RWPE2 (cell line): Measurements from ENCODE around the gene APOBEC3H.
"Not testable (repeated sequence)": the region's sequence is repeated elsewhere in the genome, so short reads cannot be mapped to it uniquely, and the experiment has no call there.

ENCODE experiments used
- ATAC-seq: fragments of 200-7000 bp; cut with Tn5 transposase; 3 replicates; pipeline ENCODE4 v1.9.1; 2021; ENCODE audit warnings: low read depth
- DNase-seq: peaks from one replicate; pipeline ENCODE4 v3.0.0-alpha.2; 2020; ENCODE audit warnings: low spot score
- H3K27ac ChIP-seq: fragments of 450-650 bp; 2 replicates; pipeline ENCODE4 v1.5.1; 2017; ENCODE audit warnings: mild to moderate bottlenecking; ENCODE audit not compliant: poor library complexity, severe bottlenecking
- H3K27me3 ChIP-seq: fragments of 250-450 bp; sonication (Bioruptor Pico); 2 replicates; pipeline ENCODE4 v1.5.1; 2021; ENCODE audit warnings: mild to moderate bottlenecking, moderate library complexity; ENCODE audit not compliant: insufficient read depth, poor library complexity, severe bottlenecking
- H3K36me3 ChIP-seq: fragments of 250-450 bp; sonication (Bioruptor Pico); 2 replicates; pipeline ENCODE4 v1.5.1; 2020; ENCODE audit warnings: low read depth, mild to moderate bottlenecking, moderate library complexity
- H3K4me1 ChIP-seq: fragments of 250-450 bp; sonication (Bioruptor Pico); 2 replicates; pipeline ENCODE4 v1.5.1; 2021; ENCODE audit warnings: mild to moderate bottlenecking, moderate library complexity; ENCODE audit not compliant: insufficient read depth, poor library complexity, severe bottlenecking
- H3K4me3 ChIP-seq: fragments of 250-450 bp; sonication (Bioruptor Pico); 2 replicates; pipeline ENCODE4 v1.5.1; 2021; ENCODE audit warnings: mild to moderate bottlenecking, moderate library complexity; ENCODE audit not compliant: severe bottlenecking
- H3K9me3 ChIP-seq: fragments of 250-450 bp; sonication (Bioruptor Pico); 2 replicates; pipeline ENCODE4 v1.5.1; 2021; ENCODE audit warnings: mild to moderate bottlenecking, moderate library complexity; ENCODE audit not compliant: severe bottlenecking
- TF ChIP-seq, protein P1 (sequence below): fragments of 450-650 bp; IDR thresholded peaks from one replicate; pipeline ENCODE4 v1.5.1; 2017; ENCODE audit warnings: mild to moderate bottlenecking, moderate library complexity; ENCODE audit not compliant: poor library complexity, severe bottlenecking

APOBEC3H gene

DNA sequence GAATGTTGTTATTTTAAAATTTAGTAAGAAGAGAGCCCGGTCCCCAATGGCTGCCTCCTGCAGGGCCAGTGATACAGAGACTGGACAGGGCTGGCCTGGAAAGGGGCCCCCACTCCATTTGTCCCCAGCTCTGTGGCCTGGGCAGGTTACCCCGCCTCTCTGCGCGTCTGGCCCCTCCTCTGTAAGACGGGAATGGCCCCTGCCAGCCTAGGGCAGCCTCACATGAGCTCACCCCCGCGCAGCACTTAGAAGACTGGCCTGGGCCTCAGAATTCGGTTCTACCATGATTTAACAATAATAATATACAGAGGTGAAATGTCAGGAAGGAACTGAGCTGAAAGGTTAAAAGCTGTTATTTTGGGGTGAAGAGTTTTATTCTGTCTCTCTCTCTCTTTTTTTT, 18.7 kb upstream of the APOBEC3H start:
- no peaks in the 10 kb centered on the region for H3K27me3 ChIP-seq
- DNase-seq, result no peak
- no peaks in the 10 kb centered on the region for H3K4me1 ChIP-seq
- ATAC-seq, result no peak
- H3K36me3 ChIP-seq, result no peaks in the 10 kb centered on the region
- H3K4me3 ChIP-seq, result no peak overlapping the region
- H3K27ac ChIP-seq, result no peak overlapping the region
- H3K9me3 ChIP-seq, result no peaks in the 10 kb centered on the region
- TF ChIP-seq, protein P1, sequence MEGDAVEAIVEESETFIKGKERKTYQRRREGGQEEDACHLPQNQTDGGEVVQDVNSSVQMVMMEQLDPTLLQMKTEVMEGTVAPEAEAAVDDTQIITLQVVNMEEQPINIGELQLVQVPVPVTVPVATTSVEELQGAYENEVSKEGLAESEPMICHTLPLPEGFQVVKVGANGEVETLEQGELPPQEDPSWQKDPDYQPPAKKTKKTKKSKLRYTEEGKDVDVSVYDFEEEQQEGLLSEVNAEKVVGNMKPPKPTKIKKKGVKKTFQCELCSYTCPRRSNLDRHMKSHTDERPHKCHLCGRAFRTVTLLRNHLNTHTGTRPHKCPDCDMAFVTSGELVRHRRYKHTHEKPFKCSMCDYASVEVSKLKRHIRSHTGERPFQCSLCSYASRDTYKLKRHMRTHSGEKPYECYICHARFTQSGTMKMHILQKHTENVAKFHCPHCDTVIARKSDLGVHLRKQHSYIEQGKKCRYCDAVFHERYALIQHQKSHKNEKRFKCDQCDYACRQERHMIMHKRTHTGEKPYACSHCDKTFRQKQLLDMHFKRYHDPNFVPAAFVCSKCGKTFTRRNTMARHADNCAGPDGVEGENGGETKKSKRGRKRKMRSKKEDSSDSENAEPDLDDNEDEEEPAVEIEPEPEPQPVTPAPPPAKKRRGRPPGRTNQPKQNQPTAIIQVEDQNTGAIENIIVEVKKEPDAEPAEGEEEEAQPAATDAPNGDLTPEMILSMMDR, result no peak

DNA sequence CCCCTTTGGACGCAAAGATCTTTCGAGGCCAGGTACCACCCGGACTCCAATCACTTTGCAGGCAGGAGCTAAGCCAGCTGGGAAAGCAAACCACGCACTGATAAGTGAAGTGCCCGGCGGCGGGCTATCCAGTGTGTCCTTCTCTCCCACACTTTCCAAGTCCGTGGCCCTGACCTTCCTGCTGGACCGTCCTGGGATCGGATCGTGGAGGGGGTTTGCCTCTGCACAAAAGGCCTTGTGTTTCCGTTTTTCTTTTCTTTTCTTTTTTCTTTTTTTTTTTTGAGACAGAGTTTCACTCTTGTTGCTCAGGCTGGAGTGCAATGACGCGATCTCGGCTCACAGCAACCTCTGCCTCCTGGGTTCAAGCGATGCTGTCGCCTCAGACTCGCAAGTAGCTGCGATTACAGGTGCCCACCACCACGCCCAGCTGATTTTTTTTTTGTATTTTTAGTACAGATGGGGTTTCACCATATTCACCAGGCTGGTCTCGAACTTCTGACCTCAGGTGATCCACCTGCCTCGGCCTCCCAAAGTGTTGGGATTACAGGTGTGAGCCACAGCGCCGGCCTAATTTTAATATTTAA, 17.9 kb upstream of the APOBEC3H start:
- DNase-seq, H3K9me3 ChIP-seq, H3K4me1 ChIP-seq, H3K4me3 ChIP-seq, H3K27ac ChIP-seq, H3K27me3 ChIP-seq, H3K36me3 ChIP-seq, ATAC-seq: not testable (repeated sequence)

DNA sequence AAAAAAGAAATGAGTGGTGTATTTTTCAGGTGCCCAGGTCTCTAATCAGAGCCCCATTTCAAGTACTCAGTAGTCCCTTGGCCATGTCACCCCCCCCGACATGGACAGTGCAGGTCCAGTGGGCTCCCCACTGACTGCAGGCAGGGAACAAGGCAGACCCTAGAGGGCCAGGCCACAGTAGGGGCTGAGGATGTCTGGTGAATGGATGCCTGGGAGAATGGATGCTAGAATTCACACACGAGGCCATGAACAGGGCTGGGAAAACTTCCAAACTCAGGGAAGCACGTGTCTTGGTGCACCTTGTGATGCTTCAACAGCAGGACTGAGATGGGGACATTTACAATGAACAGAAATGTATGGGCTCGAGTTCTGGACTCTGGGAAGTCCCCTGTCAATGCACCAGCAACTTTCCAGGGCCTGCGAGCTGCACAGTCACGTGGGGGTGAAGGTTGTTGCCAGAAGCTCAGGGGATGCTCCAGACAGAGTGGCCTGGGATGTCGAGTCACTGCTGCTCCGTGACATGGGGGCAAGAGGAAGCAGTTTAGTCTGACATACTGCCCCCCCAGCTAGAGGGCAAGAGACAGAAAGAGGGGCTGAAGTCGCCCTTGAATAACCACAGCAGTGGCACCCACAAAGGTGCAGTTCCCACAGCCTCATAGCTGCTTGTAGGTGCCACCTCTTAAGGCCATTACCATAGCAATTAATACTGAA, 16.8 kb upstream of the APOBEC3H start:
- H3K4me3 ChIP-seq, result no peak overlapping the region
- no peaks in the 10 kb centered on the region for H3K9me3 ChIP-seq
- H3K27me3 ChIP-seq, result no peaks in the 10 kb centered on the region
- H3K27ac ChIP-seq, result no peak overlapping the region
- H3K36me3 ChIP-seq, result no peaks in the 10 kb centered on the region
- ATAC-seq, result no peak
- TF ChIP-seq, protein P1, result no peak
- no peaks in the 10 kb centered on the region for H3K4me1 ChIP-seq
- DNase-seq, result no peak

DNA sequence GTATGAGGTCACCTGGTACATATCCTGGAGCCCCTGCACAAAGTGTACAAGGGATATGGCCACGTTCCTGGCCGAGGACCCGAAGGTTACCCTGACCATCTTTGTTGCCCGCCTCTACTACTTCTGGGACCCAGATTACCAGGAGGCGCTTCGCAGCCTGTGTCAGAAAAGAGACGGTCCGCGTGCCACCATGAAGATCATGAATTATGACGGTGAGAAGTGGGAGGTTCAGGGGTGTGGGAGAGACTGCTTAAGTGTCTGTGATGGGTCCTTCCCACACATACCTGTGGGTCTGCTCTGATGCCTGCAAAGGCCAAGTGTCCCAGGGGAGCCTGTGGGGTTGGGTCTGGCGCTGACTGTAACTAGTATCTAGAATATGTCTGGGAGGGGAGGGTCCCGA, 16.0 kb upstream of the APOBEC3H start:
- TF ChIP-seq, protein P1, result no peak
- Histone ChIP-seq H3K36me3 (no peaks in the 10 kb centered on the region), H3K27ac (no peak overlapping the region), H3K4me3 (no peak overlapping the region), H3K4me1 (no peaks in the 10 kb centered on the region), H3K27me3 (no peaks in the 10 kb centered on the region), H3K9me3 (no peaks in the 10 kb centered on the region)
- ATAC-seq (no peak), DNase-seq (no peak)

DNA sequence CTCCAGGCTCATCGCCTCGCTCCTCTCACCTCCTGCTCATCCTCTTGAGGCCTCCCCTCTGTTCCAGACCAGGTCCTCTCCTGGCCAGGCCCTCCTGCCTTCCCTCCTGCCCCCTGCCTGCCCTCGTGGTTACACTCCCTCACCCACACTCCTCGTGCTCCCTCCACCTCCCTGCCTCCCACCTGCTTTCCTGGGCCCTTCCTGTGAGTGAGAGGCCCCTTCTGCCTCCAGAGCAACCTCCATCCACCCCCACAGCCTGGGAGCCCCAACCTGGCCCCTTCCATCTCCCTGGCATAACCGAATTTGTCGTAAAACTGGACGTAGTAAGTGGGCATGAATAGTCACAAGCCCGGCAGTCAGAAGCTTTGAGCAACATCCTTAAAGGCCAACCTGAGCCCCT, 15.4 kb upstream of the APOBEC3H start:
- DNase-seq (no peak), ATAC-seq (no peak)
- no peaks in the 10 kb centered on the region for H3K9me3 ChIP-seq
- H3K4me1 ChIP-seq, result no peaks in the 10 kb centered on the region
- no peak overlapping the region for H3K4me3 ChIP-seq
- H3K27ac ChIP-seq, result no peak overlapping the region
- no peaks in the 10 kb centered on the region for H3K36me3 ChIP-seq
- TF ChIP-seq, protein P1, result no peak
- H3K27me3 ChIP-seq, result no peaks in the 10 kb centered on the region
